Kidney epithelial cell (primary cell): ENCODE results near the gene ADIRF. TPM values are rescaled to one million over a fixed set of nuclear protein-coding genes. Genes with fewer than 3 reads are reported as not detected.
"Not testable (repeated sequence)": the region's sequence is repeated elsewhere in the genome, so short reads cannot be mapped to it uniquely, and the experiment has no call there.

ENCODE experiments used
- DNase-seq: peaks from one replicate; pipeline ENCODE4 v3.0.0-alpha.2; 2010; ENCODE audit warnings: low read depth
- H3K27me3 ChIP-seq: 2 replicates; pipeline ENCODE4 v1.6.0; 2011; ENCODE audit warnings: low read length; ENCODE audit not compliant: control insufficient read depth, insufficient read depth
- H3K36me3 ChIP-seq: 2 replicates; pipeline ENCODE4 v1.5.1; 2011; ENCODE audit warnings: low read length; ENCODE audit not compliant: control insufficient read depth, insufficient read depth
- H3K4me3 ChIP-seq: 2 replicates; pipeline ENCODE4 v1.5.1; 2011; ENCODE audit warnings: low read depth, mild to moderate bottlenecking, control low read depth, low read length
- total RNA-seq: library from RNA; depleted of rRNA; stranded (reverse); fragments of >200 nt; gene quantifications from 2 replicates; pipeline ENCODE4 v1.2.3, GENCODE V29; 2015
- TF ChIP-seq, protein P1 (sequence below): IDR thresholded peaks from 2 replicates; pipeline ENCODE4 v1.5.1; 2011; ENCODE audit warnings: mild to moderate bottlenecking, moderate library complexity, low read length, control low read depth, inconsistent platforms; ENCODE audit not compliant: insufficient read depth, poor library complexity, severe bottlenecking

The ADIRF gene
- 0.41 TPM in 1 of 2 replicates, not detected in the other for total RNA-seq

DNA sequence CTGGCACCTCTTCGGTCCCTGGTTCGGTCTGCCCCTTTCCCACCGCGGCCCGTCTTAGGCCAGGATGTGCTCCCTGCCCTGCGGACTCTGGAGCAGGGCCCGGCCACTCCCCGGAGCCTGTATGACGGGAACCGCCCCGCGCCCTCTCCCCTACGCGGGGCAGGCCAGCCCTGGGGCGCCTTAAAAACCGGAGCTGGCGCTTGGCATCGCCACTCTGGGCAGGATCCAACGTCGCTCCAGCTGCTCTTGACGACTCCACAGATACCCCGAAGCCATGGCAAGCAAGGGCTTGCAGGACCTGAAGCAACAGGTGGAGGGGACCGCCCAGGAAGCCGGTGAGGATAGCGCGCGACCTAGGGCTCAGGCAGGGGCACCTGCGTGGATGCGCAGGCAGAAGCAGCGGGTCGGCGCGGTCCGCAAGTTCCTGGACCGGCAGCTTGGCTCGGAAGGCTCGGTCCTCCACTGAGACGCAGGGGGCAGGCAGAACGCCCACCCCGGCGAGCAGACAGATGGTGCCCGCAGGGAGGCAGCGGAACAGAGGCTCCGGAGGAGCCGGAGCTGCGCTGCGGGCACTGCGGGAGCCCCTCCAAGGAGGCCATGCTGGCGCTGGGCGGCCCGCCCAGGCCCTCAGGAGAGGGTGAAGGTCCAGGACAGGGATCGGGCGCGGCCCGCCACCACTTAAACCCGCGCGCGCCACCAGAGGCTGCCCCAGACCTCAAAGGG lies at the start of gene ADIRF:
TSS of gene ADIRF (plus strand) at position 212 of the 723 bp plus-strand sequence. CDS start at position 275, 63 bp downstream.
- Histone ChIP-seq H3K36me3 (no peaks in the 10 kb centered on the region), H3K4me3 (no peak within 1 kb of the TSS), H3K27me3 (peaks cover 9% of the 10 kb centered on the region)
- no peak for DNase-seq
- TF ChIP-seq, protein P1, sequence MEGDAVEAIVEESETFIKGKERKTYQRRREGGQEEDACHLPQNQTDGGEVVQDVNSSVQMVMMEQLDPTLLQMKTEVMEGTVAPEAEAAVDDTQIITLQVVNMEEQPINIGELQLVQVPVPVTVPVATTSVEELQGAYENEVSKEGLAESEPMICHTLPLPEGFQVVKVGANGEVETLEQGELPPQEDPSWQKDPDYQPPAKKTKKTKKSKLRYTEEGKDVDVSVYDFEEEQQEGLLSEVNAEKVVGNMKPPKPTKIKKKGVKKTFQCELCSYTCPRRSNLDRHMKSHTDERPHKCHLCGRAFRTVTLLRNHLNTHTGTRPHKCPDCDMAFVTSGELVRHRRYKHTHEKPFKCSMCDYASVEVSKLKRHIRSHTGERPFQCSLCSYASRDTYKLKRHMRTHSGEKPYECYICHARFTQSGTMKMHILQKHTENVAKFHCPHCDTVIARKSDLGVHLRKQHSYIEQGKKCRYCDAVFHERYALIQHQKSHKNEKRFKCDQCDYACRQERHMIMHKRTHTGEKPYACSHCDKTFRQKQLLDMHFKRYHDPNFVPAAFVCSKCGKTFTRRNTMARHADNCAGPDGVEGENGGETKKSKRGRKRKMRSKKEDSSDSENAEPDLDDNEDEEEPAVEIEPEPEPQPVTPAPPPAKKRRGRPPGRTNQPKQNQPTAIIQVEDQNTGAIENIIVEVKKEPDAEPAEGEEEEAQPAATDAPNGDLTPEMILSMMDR = no peak

GRCh38 chr10:86922553-86922961 lies 45.7 kb upstream of the ADIRF start:
- DNase-seq = no peak
- no peak overlapping the region for H3K4me3 ChIP-seq
- H3K27me3 ChIP-seq = no peaks in the 10 kb centered on the region
- TF ChIP-seq, protein P1 = no peak
- no peaks in the 10 kb centered on the region for H3K36me3 ChIP-seq

DNA sequence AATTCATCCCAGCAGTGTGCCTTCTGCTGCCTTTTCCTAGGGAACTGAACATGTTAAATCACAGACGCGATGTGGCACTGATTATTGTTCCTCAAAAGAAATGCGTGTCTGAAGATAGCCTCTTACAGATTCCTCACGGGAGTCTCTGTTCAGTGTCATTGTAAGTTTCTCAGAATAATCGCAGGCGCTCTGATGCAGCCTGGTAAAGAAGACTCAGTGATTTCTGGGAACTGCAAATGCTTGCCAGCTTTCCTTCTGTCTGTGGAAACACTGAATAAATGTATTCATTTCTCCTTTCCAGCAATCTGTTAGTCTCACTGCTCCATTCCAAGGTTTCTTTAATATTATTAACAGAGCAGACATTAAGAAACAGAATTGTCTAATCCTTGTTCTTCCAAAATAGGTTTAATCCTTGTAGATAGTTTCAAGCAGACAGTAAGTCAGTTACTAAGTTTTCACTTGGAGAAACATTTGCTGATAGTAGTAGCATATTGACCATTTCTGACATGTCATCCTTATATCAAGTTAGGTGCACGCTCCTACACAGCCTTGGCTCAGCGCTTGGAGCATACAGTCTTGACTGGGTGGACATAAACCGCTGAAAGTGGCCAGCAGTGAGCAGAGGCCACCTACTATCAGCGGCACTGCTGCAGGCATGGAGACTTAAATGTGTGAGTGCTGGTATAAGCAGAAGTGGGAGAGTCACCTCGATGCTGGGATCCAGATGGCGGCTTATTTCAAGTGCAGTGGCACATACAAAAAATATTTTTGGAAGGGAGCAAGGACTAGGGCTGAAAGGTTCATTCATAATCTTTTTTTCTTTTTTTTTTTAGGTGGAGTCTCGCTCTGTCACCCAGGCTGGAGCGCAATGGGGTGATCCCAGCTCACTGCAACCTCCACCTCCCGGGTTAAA lies 38.6 kb upstream of the ADIRF start:
- H3K36me3 ChIP-seq = no peaks in the 10 kb centered on the region
- no peak for DNase-seq
- TF ChIP-seq, protein P1 = no peak
- H3K27me3 ChIP-seq = no peaks in the 10 kb centered on the region
- no peak overlapping the region for H3K4me3 ChIP-seq

DNA sequence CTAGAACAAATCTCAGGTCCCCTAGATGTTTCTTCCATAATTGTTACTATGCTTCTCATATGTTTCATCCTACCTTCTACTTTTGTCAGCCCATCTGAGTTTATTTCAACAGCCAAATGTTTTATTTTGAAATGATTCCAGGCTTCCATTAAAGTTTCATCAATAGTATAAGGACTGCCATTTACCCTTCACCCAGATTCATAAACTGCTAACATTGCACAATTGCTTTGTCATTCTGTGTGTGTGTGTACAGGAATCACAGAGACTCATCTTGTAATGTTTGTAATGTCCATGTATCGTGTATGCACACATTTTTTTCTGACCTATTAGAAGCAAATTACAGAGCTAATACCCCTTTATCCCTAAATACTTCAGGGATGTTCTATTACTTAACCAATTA lies 36.4 kb upstream of the ADIRF start:
- H3K27me3 ChIP-seq = no peaks in the 10 kb centered on the region
- TF ChIP-seq, protein P1 = no peak
- H3K36me3 ChIP-seq = no peaks in the 10 kb centered on the region
- DNase-seq = no peak
- H3K4me3 ChIP-seq = no peak overlapping the region

DNA sequence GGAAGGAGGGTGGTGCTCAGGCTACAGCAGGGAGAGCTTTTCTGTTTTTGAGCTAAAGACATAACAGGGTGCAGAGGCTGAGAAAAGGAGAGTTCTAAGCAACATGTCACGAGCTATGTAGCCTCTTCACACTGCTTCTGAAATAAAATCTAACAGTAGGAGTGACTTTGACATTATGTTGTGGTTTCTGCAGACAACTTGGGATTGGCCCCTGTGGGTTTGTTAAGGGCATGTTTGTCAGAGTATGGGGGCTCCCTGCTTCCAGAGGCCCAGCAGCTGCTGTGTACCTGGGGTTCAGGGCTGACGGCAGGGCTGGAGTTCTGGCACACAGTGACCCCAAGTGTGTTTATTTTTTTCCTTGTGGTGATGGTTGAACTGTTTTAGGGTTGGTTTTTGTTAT lies 35.6 kb upstream of the ADIRF start:
- no peak for DNase-seq
- no peak overlapping the region for H3K4me3 ChIP-seq
- H3K36me3 ChIP-seq = no peaks in the 10 kb centered on the region
- TF ChIP-seq, protein P1 = no peak
- H3K27me3 ChIP-seq = no peaks in the 10 kb centered on the region

GRCh38 chr10:86934162-86934711 lies 34.0 kb upstream of the ADIRF start:
- not testable (repeated sequence) for DNase-seq, H3K27me3 ChIP-seq

More at GRCh38 chr10:86934162-86934711, 34.0 kb upstream of the ADIRF start:
- not testable (repeated sequence) for H3K36me3 ChIP-seq, H3K4me3 ChIP-seq
